H1 (cell line): ENCODE results near the gene BCL2L11. TPM values are rescaled to one million over a fixed set of nuclear protein-coding genes. Genes with fewer than 3 reads are reported as not detected.

Experiments used
- KDM1A ChIP-seq: fragments of 200-600, 300-600 bp; sonication (generic); IDR thresholded peaks from 2 replicates; pipeline ENCODE4 v1.7.1; 2016; ENCODE audit warnings: mild to moderate bottlenecking, low read length, borderline replicate concordance
- polyA plus RNA-seq, 7 experiments: library from polyadenylated mRNA; depleted of rRNA in 3 of 7; stranded (reverse) in 5 of 7; unstranded in 2 of 7; fragments of >200 nt in 5 of 7; fragments of 200-250 nt in 2 of 7; gene quantifications; 1 replicate in 5 of 7; 2 replicates in 1 of 7; 4 replicates in 1 of 7; pipeline versions ENCODE4 v1.2.1 to v1.2.3, GENCODE V29; 2011 to 2013; ENCODE audit warnings: missing spikeins in 2 of 7, mixed read lengths in 2 of 7
- total RNA-seq: library from RNA; stranded (reverse); fragmentation: NEBNext Ultra II Directional; extraction: Animal tissue kit (Norgen Biotek cat#: 25700); gene quantifications from 2 replicates; pipeline ENCODE4 v1.2.1, GENCODE V29; 2021
- TF ChIP-seq, protein P1 (sequence below): IDR thresholded peaks from 2 replicates; pipeline ENCODE4 v1.6.1; 2012; ENCODE audit warnings: inconsistent platforms

The BCL2L11 gene
- total and polyA plus RNA-seq, 2 of the 8 experiments (the other 6 are each of a cell fraction or from before 2014, with no cell fraction given): 7.5 to 22.9 TPM

DNA sequence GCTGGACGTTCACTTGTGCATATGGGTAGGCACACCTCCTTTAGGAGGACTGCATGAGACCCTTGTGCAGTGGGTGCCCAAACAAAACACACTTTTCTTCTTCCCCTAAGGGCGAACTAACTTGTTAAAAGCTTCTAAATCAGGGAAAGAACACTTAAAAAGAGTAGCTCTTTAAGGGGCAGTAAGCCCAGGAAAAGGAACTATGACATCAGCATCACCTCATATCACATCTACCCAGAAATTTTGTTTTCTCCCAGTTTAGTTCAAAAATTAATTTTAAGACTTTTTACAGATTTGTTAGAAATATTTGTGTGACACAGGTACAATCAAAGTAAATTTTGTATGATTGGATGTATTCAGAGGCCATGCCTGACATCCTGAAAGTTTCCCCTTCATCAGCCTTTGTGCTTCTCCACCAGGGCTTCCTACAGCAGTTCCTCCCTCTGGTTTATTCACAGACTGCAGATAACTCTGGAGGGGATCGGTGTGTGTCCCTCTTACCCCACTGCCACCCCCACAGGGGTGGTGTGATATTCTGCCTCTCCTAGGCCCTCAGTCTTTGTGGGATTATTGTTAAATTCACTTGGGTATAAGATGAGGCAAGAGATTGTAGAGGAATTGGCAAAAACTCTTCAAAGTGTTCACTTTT is 27.6 kb downstream of the BCL2L11 start (continued):
- TF ChIP-seq, protein P1, sequence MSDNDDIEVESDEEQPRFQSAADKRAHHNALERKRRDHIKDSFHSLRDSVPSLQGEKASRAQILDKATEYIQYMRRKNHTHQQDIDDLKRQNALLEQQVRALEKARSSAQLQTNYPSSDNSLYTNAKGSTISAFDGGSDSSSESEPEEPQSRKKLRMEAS: no peak
- TF ChIP-seq KDM1A: no peak
